ENCODE measurements around the gene LCE1E. TPM values are rescaled to one million over a fixed set of nuclear protein-coding genes. Genes with fewer than 3 reads are reported as not detected.

The LCE1E gene
- total RNA-seq, 2 donors from 2014 or later: not detected

DNA sequence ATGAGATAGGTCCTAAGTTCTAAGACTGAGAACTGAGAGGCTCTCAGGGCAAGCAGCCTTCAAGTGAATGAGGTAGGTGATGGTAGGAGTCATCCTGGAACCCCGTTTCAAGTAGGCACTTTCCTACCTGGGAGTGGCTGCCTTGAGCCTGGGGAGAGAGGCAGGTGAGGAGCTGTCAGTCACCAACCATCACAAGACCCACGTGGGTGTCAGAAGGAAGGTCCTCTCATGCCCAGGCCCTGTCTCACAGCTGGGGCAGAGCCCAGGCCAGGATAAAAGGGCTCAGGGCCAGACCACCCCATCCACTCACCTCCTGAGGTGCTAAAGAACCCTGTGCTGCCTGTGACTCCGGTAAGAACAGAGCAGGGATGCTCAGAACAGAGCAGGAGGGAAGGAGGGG lies 10.4 kb downstream of the LCE1E start, which contains the start of gene LCE1D:
Gene LCE1D (plus strand): TSS at position 301 of the 400 bp plus-strand sequence. CDS start 1,074 bp downstream, outside the sequence.
- H3K4me3 ChIP-seq: no peak within 1 kb of the TSS
- intact Hi-C loops (cut with DNase I): no loop called here
- whole genome bisulfite sequencing, 2 donors: 18 to 23% methylated on average over 3 of the region's 3 CpGs
- no peak within 1 kb of the TSS for H3K27ac ChIP-seq
- no peak for TF ChIP-seq POLR2A (IDR thresholded peaks at IDR 0.05)
- TF ChIP-seq CTCF (IDR thresholded peaks at IDR 0.05): no peak
- DNase-seq: no peak
- no peaks in the 10 kb centered on the region for H3K27me3 ChIP-seq
- no peaks in the 10 kb centered on the region for H3K36me3 ChIP-seq (replicated peaks in 1 of 2; ENCODE audit: insufficient read depth in 1 of 2, low read depth in 2 of 2)
- H3K9me3 ChIP-seq: no peaks in the 10 kb centered on the region
- H3K4me1 ChIP-seq: no peaks in the 10 kb centered on the region
- no peak for ATAC-seq

DNA sequence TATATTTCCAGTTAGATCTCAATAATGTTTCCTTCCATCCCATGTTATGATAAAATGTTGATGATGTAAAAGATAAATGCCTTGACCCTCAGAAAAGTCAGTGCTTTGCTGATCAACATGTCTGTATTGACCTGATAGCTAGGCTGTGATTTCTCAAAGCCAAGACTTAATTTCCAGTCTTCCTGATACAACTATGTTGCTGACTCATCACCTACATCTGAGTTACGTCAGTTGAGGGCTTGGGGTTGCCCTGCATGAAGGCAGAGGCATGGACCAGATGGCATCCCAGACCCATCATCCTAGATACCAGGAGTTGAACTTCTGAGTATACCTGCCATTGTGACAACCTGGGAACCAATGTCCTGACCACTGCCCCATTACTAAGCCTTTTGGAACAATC lies 15.3 kb downstream of the LCE1E start:
- Histone ChIP-seq H3K27ac (no peak overlapping the region), H3K4me1 (no peaks in the 10 kb centered on the region), H3K9me3 (no peaks in the 10 kb centered on the region), H3K4me3 (no peak overlapping the region), H3K27me3 (no peaks in the 10 kb centered on the region), H3K36me3 (replicated peaks in 1 of 2; ENCODE audit: insufficient read depth in 1 of 2, low read depth in 2 of 2) (no peaks in the 10 kb centered on the region)
- intact Hi-C loops (cut with DNase I): no loop called here
- TF ChIP-seq POLR2A (IDR thresholded peaks at IDR 0.05) (no peak), CTCF (IDR thresholded peaks at IDR 0.05) (no peak)
- 40 to 56% methylated on average over 1 of the region's 1 CpG for WGBS, 2 donors
- no peak for ATAC-seq
- no peak for DNase-seq

- WGBS, 2 donors: 48 to 54% methylated on average over 2 to 3 of the region's 3 CpGs
- intact Hi-C loops (cut with DNase I): no loop called here
- no peak within 1 kb of the TSS for H3K27ac ChIP-seq
- TF ChIP-seq CTCF (IDR thresholded peaks at IDR 0.05): no peak
- TF ChIP-seq POLR2A (IDR thresholded peaks at IDR 0.05): no peak
- no peaks in the 10 kb centered on the region for H3K4me1 ChIP-seq
- no peak within 1 kb of the TSS for H3K4me3 ChIP-seq
- H3K36me3 ChIP-seq (replicated peaks in 1 of 2; ENCODE audit: insufficient read depth in 1 of 2, low read depth in 2 of 2): no peaks in the 10 kb centered on the region
- H3K9me3 ChIP-seq: no peaks in the 10 kb centered on the region
- ATAC-seq: no peak
- H3K27me3 ChIP-seq: no peaks in the 10 kb centered on the region
- DNase-seq: no peak
These were observed 20.5 kb downstream of the LCE1E start, which contains the start of gene LCE1C for GRCh38 chr1:152806576-152806975. LCE1C (minus strand) TSS chr1:152806651; CDS start chr1:152805478, 1,173 bp downstream.

GRCh38 chr1:152811050-152811449 lies 25.0 kb downstream of the LCE1E start:
- Histone ChIP-seq H3K27ac (no peak overlapping the region), H3K4me1 (no peaks in the 10 kb centered on the region), H3K9me3 (no peaks in the 10 kb centered on the region), H3K4me3 (no peak overlapping the region), H3K27me3 (no peaks in the 10 kb centered on the region), H3K36me3 (replicated peaks in 1 of 2; ENCODE audit: insufficient read depth in 1 of 2, low read depth in 2 of 2) (no peaks in the 10 kb centered on the region)
- intact Hi-C loops (cut with DNase I): no loop called here
- TF ChIP-seq POLR2A (IDR thresholded peaks at IDR 0.05) (no peak), CTCF (IDR thresholded peaks at IDR 0.05) (no peak)
- DNase-seq: no peak
- WGBS, 2 donors: 61 to 75% methylated on average over 1 to 2 of the region's 2 CpGs
- no peak for ATAC-seq

- H3K4me3 ChIP-seq: no peak within 1 kb of the TSS
- WGBS, 2 donors: 56 to 81% methylated on average over 2 of the region's 2 CpGs
- H3K4me1 ChIP-seq: no peaks in the 10 kb centered on the region
- DNase-seq (no peak), ATAC-seq (no peak)
- H3K27ac ChIP-seq: no peak within 1 kb of the TSS
- no peak for TF ChIP-seq POLR2A (IDR thresholded peaks at IDR 0.05)
- no peaks in the 10 kb centered on the region for H3K9me3 ChIP-seq
- intact Hi-C loops (cut with DNase I): no loop called here
- no peaks in the 10 kb centered on the region for H3K36me3 ChIP-seq (replicated peaks in 1 of 2; ENCODE audit: insufficient read depth in 1 of 2, low read depth in 2 of 2)
- H3K27me3 ChIP-seq: no peaks in the 10 kb centered on the region
These were observed 25.6 kb downstream of the LCE1E start, which contains the start of gene LCE1B for GRCh38 chr1:152811671-152812070. LCE1B (plus strand) TSS chr1:152811971; CDS start chr1:152812447, 476 bp downstream.

All from body of pancreas (tissue), 4 donors.